GM08714 (cell line): Measurements from ENCODE around the gene MRFAP1L1.

Source experiments
- H3K4me3 ChIP-seq: fragments of 200-500 bp; sonication (Bioruptor generic); 2 replicates; pipeline ENCODE4 v1.5.1; 2014; ENCODE audit warnings: mild to moderate bottlenecking, low read length, inconsistent platforms
- ZNF274 ChIP-seq: IDR thresholded peaks from 2 replicates; pipeline ENCODE4 v1.6.1; 2012; ENCODE audit warnings: mild to moderate bottlenecking, low read depth, low read length

The MRFAP1L1 gene

GRCh38 chr4:6693231-6694176, 16.2 kb downstream of the MRFAP1L1 start, which contains the start of gene S100P:
Gene S100P, plus strand, starts transcription at chr4:6693878. Its CDS starts 55 bp downstream, at chr4:6693933.
- TF ChIP-seq ZNF274 = no peak
- no peak within 1 kb of the TSS for H3K4me3 ChIP-seq

DNA sequence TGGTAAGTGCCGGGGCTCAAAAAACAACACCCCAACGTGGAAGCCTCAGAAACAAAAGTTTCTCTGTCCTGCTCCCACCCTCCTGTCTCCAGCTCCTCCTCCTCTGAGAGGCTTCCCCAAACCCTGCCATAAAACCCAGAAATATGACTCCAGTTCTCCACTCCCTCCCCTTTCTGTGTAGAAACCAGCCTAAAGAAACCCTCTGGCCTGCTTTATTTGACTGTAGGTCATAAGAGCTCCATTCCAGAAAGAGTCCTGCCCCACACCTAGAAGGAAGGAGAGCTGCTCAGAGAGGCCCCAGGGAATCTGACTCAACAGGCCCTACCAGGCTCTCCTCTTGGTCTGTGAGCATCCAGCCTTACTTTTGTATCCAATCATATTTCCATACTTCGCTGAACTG, 16.9 kb downstream of the MRFAP1L1 start:
- no peak for TF ChIP-seq ZNF274
- no peak overlapping the region for H3K4me3 ChIP-seq

DNA sequence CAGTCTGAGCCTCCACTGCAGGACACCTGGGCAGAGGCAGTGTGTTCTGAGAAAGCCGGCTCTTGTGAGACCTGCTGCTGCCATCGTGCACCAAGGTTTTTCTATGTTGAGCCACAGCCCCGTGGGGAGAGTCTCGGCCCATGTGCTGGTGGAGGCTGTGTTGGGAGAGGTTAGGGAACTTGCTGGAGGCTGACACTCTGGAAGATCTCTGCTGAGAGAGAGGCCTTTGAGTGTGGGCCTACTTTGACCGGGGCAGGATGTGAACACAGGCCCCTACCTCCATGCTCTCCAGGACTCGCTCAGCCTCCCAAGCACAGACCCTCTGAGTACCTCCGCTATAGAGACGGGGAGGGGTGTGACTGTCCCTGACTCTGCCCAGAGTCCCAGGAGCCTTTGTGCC, 17.3 kb downstream of the MRFAP1L1 start:
- no peak for TF ChIP-seq ZNF274
- no peak overlapping the region for H3K4me3 ChIP-seq

DNA sequence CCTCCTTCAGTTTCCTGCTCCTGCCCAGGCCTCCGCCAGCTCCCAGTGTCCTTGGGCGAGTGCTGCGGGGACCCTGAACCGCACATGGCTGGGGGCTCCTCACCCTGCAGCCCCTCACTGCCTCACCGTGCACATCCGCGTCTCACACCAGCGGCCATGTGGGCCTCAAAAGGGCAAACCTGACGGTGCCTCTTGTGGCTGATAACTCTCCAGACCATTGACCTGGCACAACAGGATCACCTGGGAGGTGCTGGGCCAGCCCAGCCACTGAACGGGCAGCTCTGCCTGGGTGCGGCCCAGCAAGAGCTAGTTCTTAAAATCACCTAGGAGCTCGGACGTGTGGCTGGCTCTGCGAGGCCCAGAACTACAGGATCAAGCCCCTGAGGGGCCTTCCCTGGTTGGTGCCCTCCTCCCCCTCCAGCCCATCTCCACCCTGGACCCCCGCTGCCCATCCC, 20.1 kb downstream of the MRFAP1L1 start:
- H3K4me3 ChIP-seq = no peak overlapping the region
- TF ChIP-seq ZNF274 = no peak

- H3K4me3 ChIP-seq = no peak overlapping the region
- no peak for TF ChIP-seq ZNF274
Measured at GRCh38 chr4:6688879-6689505, 20.7 kb downstream of the MRFAP1L1 start.

DNA sequence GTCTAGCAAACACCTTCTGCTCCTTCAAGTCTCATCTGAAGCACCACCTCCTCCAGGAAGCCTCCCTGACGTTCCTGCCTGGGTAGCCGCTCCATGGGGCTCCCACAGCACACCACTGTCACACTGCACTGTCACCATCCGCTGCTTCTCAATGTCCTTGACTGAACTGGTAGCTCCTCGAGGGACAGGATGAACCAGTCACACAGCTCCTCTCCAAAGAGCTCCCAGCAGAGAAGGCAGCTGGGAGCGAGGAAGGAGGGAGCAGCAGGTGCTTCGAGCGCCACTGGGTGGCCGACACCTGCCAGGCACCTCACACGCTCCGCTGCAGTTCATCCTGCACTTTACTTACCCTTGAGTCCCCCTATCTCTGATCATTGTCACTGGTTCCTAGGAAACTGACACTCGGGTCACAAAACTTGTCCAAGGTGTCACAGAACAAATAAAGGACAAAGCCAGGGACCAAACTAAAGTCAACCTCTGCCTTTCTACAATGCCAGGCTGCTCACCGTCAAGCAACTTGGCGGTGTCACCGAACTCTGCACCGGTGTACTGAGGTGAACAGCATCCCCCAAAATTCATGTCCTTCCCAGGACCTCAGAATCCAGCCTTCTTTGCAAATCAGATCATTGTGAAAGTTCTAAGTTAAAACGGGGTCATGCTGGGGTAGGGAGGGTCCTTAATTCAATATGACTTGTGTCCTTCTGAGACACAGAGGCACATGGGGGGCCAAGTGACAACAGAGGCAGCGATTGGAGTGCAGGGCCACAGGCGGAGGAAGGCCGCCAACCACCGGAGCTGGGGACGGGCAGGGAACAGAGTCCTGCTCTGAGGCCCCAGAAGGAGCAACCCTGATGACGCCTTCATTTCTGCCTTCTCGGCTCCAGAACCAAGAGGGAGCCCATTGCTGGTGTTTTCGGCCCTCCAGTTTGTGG, 21.5 kb downstream of the MRFAP1L1 start:
- no peak overlapping the region for H3K4me3 ChIP-seq

DNA sequence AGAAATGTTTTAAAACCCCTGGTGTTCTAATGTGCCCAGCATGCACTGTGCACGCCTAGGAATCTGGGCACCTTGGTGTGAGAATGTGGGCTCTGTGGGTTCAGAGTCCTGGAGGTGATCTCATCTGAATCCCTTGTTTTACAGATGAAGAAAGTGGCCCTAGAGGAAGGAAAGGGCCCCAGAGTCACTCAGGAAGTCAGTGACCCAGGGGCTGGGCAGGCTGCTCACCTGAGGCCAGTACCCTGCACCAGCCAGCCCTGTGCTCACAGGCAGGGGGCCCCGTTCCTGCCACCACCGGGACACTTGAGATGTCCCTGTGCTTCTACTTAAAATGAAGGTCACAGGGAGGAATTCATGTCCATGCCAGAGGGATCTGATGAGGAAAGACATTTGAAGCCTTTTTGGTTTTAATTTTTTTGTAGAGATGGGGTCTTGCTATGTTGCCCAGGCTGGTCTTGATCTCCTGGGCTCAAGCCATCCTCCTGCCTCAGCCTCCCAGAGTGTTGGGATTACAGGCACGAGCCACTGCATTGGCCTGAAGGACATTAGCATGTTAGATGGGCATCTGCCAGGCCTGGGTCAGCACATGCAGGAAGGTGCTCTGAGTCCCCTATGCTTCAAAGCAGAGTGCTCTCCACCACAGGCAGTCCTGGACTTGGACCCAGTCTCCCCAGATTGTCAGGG, 23.4 kb downstream of the MRFAP1L1 start:
- no peak for TF ChIP-seq ZNF274

More for the DNA sequence above, 21.5 kb downstream of the MRFAP1L1 start:
- no peak for TF ChIP-seq ZNF274

DNA sequence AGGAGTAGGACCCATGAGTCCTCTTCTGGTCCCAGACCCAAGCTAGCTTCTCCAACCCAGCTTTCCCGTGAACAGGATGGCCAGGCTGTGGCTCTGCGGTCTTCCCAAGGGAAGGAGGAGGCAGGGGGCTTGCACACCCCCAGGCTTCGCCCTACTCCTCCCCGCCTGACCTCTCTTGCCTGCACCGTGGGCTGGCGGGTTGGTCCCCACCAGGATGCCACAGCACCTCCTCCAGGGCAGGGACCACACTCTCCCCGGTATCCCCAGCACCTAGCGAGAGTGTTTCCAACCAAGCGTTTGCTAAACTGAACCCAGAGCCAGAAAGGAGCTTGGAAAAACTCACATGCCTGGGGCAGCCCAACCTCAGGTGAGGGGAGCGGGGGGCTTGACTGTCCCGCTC, 25.0 kb downstream of the MRFAP1L1 start:
- TF ChIP-seq ZNF274 = no peak
- H3K4me3 ChIP-seq = no peak overlapping the region

More for the DNA sequence above, 23.4 kb downstream of the MRFAP1L1 start:
- H3K4me3 ChIP-seq = no peak overlapping the region

DNA sequence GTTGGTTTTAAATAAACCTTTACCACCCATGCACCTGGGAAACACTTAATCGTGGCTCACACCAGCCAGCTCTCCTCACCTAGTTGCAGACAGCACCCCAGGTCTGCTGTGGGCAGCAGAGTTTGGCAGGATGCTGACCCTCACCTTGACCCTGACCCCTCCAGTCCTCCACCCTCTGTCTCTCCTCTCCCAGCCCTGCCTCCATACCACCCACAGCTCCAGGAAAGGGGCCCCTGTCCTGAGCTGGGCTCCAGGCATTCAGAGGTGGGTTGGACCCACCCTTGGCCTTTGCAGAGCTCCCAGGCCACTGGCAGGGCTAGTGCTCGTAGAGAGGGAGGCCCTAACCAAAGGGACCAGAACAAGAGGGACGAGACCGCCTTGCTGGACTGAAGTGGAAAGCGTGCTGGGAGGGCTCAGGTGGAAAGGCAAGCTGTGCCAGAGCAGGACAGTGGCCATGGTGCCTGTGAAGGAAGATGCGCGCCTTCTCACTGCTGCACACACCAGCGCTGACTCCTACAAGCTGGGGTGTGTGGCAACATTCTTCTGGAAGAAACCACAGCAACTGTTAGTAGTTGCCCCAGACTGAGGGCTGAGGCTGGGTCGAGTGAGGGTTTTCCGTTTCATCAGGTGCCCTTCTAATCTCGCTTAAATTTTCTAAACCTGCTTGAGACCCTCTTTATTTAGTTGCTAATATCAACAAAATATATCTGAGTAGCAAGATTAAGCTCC, 26.6 kb downstream of the MRFAP1L1 start:
- no peak overlapping the region for H3K4me3 ChIP-seq
- no peak for TF ChIP-seq ZNF274

DNA sequence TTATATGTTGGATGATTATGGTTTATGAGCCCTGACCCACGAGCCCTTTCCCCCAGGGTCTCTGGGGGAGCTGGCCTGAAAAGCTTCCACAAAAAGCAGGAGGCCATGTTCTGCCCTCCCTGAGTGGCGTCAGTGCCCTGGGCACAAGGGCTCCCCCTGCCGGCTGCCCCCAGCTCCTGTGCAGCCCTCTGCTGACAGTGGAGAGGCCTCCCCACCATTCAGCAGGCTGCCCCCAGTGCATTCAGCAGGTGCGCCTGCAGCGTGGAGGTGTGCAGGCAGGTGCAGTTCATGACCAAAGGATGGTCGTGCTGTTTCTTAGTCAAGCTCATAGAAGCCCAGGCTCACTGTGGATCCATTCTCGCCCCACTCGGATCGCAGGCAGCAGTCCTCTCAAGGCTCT, 28.5 kb downstream of the MRFAP1L1 start:
- TF ChIP-seq ZNF274 = no peak

DNA sequence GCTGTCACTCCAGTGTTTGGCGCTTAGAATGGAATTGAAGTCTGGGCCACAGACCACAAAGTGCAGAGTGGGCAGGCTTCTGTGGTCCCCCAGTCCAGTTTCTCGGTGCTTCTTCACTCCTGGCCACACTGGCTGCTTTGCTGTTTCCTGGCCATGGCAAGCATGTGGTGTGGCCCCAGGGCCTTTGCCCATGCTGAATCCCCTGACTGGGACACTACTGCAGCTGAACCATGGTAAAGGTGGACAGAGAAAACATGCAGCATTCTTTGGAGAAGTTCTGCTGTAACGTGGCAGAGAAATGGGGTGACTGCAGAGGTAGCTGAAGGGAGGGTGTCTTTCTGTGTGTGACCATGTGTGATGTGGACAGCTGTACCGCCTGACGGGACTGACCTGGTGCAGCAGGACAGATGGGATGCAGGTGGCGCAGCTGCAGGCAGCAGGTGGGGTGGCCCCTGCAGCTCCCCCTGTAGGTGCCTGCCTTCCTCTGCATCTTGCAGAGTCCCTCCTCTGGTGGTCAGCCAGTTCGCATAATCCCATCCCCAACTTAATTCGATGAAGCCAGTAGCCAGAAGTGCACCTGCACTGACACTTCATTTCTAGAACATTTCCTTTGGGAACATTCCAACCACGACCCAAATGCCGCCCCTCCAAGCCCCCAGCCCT, 29.2 kb downstream of the MRFAP1L1 start:
- no peak for TF ChIP-seq ZNF274
- H3K4me3 ChIP-seq = no peak overlapping the region

More for the DNA sequence above, 28.5 kb downstream of the MRFAP1L1 start:
- no peak overlapping the region for H3K4me3 ChIP-seq
